KOPT-K1 (cell line): ENCODE data around the gene CASK.
"Not testable (repeated sequence)": the region's sequence is repeated elsewhere in the genome, so short reads cannot be mapped to it uniquely, and the experiment has no call there.

Experiments used
- H3K27ac ChIP-seq: fragments of 200-600 bp; sonication (generic); 2 replicates; pipeline ENCODE4 v1.5.1; 2016; ENCODE audit warnings: antibody characterized with exemption, mild to moderate bottlenecking, low read depth, low read length; ENCODE audit not compliant: poor library complexity, severe bottlenecking
- H3K36me3 ChIP-seq: fragments of 200-600 bp; sonication (generic); 2 replicates; pipeline ENCODE4 v1.5.1; 2017; ENCODE audit warnings: antibody characterized with exemption, mild to moderate bottlenecking, low read length, moderate library complexity; ENCODE audit not compliant: insufficient read depth
- H3K9me3 ChIP-seq: fragments of 200-600 bp; sonication (generic); 2 replicates; pipeline ENCODE4 v1.5.1; 2017; ENCODE audit warnings: antibody characterized with exemption, low read length, mild to moderate bottlenecking; ENCODE audit not compliant: insufficient read depth, poor library complexity, severe bottlenecking

Gene CASK

GRCh38 chrX:41518841-41519220 is 404.5 kb downstream of the CASK start:
- H3K36me3 ChIP-seq, result peaks cover 23% of the 10 kb centered on the region
- H3K27ac ChIP-seq, result no peak overlapping the region
- no peaks in the 10 kb centered on the region for H3K9me3 ChIP-seq

- H3K27ac ChIP-seq, result no peak overlapping the region
- no peaks in the 10 kb centered on the region for H3K9me3 ChIP-seq
- peaks cover 17% of the 10 kb centered on the region for H3K36me3 ChIP-seq
Measured at GRCh38 chrX:41518127-41518840, 405.1 kb downstream of the CASK start.

GRCh38 chrX:41516999-41517765 is 406.2 kb downstream of the CASK start:
- no peak overlapping the region for H3K27ac ChIP-seq
- H3K9me3 ChIP-seq, result no peaks in the 10 kb centered on the region
- peaks cover 7% of the 10 kb centered on the region; the same call in 1 of the 2 replicates for H3K36me3 ChIP-seq

GRCh38 chrX:41516456-41516855 is 406.9 kb downstream of the CASK start:
- no peak overlapping the region for H3K27ac ChIP-seq

GRCh38 chrX:41515376-41515775 is 408.0 kb downstream of the CASK start:
- Histone ChIP-seq H3K27ac (no peak overlapping the region), H3K9me3 (no peaks in the 10 kb centered on the region), H3K36me3 (peaks cover 3% of the 10 kb centered on the region; the same call in 1 of the 2 replicates)

More at GRCh38 chrX:41516456-41516855, 406.9 kb downstream of the CASK start:
- peaks cover 7% of the 10 kb centered on the region; the same call in 1 of the 2 replicates for H3K36me3 ChIP-seq
- H3K9me3 ChIP-seq, result no peaks in the 10 kb centered on the region

GRCh38 chrX:41514179-41514578 is 409.2 kb downstream of the CASK start:
- Histone ChIP-seq H3K9me3 (no peaks in the 10 kb centered on the region), H3K36me3 (no peaks in the 10 kb centered on the region), H3K27ac (no peak overlapping the region)

- not testable (repeated sequence) for H3K36me3 ChIP-seq, H3K9me3 ChIP-seq
- peak overlapping the region; percentile 47 for H3K27ac ChIP-seq
Measured at GRCh38 chrX:41512853-41513252, 410.5 kb downstream of the CASK start.

- H3K36me3 ChIP-seq, result no peaks in the 10 kb centered on the region
- H3K9me3 ChIP-seq, result no peaks in the 10 kb centered on the region
- peak overlapping the region; percentile 47 for H3K27ac ChIP-seq
Measured at GRCh38 chrX:41512394-41512793, 411.0 kb downstream of the CASK start.

- no peaks in the 10 kb centered on the region for H3K36me3 ChIP-seq
Measured at GRCh38 chrX:41507919-41508318, 415.4 kb downstream of the CASK start.

GRCh38 chrX:41502004-41502403 is 421.4 kb downstream of the CASK start:
- H3K36me3 ChIP-seq, result no peaks in the 10 kb centered on the region
- H3K9me3 ChIP-seq, result no peaks in the 10 kb centered on the region
- no peak overlapping the region for H3K27ac ChIP-seq

More at GRCh38 chrX:41507919-41508318, 415.4 kb downstream of the CASK start:
- Histone ChIP-seq H3K9me3 (no peaks in the 10 kb centered on the region), H3K27ac (no peak overlapping the region)

GRCh38 chrX:41499984-41500383 is 423.4 kb downstream of the CASK start:
- H3K36me3 ChIP-seq, result no peaks in the 10 kb centered on the region
- H3K9me3 ChIP-seq, result no peaks in the 10 kb centered on the region
- no peak overlapping the region for H3K27ac ChIP-seq

- no peaks in the 10 kb centered on the region for H3K36me3 ChIP-seq
- no peaks in the 10 kb centered on the region for H3K9me3 ChIP-seq
Measured at GRCh38 chrX:41499195-41499594, 424.2 kb downstream of the CASK start.

GRCh38 chrX:41491267-41492004 is 431.9 kb downstream of the CASK start:
- H3K36me3 ChIP-seq, result no peaks in the 10 kb centered on the region
- H3K27ac ChIP-seq, result no peak overlapping the region
- no peaks in the 10 kb centered on the region for H3K9me3 ChIP-seq

More at GRCh38 chrX:41499195-41499594, 424.2 kb downstream of the CASK start:
- H3K27ac ChIP-seq, result peak overlapping the region; percentile 21

GRCh38 chrX:41490446-41490845 is 432.9 kb downstream of the CASK start:
- no peaks in the 10 kb centered on the region for H3K9me3 ChIP-seq
- no peak overlapping the region for H3K27ac ChIP-seq
- H3K36me3 ChIP-seq, result no peaks in the 10 kb centered on the region
